ENCODE measurements around the gene SGPP1. TPM values are rescaled to one million over a fixed set of nuclear protein-coding genes. Genes with fewer than 3 reads are reported as not detected.
"Not testable (repeated sequence)": the region's sequence is repeated elsewhere in the genome, so short reads cannot be mapped to it uniquely, and the experiment has no call there.

The SGPP1 gene
- total RNA-seq, 2 experiments from 2014 or later = 10.1 to 10.6 TPM

DNA sequence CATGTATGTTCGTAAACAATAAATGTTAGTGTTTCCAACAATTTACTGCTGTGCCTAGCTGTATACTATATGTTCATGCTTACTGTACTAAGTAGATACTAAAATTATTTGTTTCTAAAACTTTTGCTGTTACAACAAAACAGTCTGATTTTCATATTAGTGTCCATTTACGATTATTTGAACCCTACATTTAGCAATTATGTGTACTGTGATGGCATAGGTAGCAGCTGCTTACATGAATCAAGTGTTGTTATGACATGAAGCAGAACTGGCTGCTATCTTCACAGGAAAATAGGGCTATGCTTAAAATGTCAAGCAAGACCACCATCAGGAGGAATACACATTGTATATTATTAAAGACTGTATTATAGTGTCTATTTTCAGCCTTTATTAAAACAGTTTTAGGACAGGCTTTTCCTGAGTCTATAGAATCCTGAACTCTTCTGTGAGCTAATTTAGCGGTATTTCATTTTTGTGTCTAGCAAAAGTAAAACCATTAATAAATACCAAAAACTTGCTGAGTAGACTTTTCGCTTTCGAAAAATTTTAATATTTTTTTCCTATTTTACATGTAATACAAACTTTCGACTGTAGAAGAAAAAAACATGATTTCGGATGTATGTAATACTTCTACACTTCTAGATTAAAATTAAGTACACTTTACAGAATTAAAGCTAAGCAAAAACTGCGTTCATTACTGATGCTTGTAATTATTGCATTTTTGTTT is 85.0 kb downstream of the SGPP1 start:
- CTCF ChIA-PET = interaction anchor here (0.6 to 4.4 kb wide), 5 partner anchors 9 to 127 kb away, joined by 3 to 20 read pairs (median 6); no protein-coding TSS in a partner anchor
- Mint-ChIP-seq H3K4me1 (ENCODE audit: low read depth) (peaks cover 46% of the 10 kb centered on the region), H3K27me3 (ENCODE audit: low read depth) (no peaks in the 10 kb centered on the region), H3K27ac (peak overlapping the region; percentile 91), H3K9me3 (no peaks in the 10 kb centered on the region), H3K36me3 (ENCODE audit: low read depth) (peaks cover 15% of the 10 kb centered on the region), H3K4me3 (peak overlapping the region; percentile 76)
- no peak for DNase-seq
- intact Hi-C loops (cut with micrococcal nuclease) = loop anchor here (1.0 to 10.0 kb wide), 8 partner anchors 7 to 1462 kb away; partner anchors contain the start of genes MAX, SGPP1, SYNE2 and ZBTB25

DNA sequence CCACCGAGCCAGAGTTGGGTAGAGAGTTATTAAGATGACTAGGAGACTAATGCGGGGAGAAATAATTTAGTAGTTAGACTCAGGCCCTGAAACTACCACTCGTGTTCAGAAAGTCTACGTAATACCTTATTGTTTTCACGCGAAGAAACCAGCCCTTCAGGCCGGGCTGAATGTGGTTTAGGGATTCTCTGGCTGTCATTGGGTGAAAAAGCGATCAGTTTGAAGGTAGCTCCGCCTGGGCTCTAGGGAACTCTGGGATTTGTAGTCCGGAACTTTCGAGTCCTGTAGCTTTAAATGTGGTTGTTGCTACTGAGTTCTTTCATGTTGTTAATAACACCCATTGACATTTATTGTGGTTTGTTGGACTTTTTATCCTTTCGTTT is 85.6 kb downstream of the SGPP1 start:
- DNase-seq = peak; percentile 88
- H3K9me3 Mint-ChIP-seq = no peaks in the 10 kb centered on the region
- peak overlapping the region; percentile 91 for H3K27ac Mint-ChIP-seq
- peaks cover 46% of the 10 kb centered on the region for H3K4me1 Mint-ChIP-seq (ENCODE audit: low read depth)
- H3K27me3 Mint-ChIP-seq (ENCODE audit: low read depth) = no peaks in the 10 kb centered on the region
- intact Hi-C loops (cut with micrococcal nuclease) = loop anchor here (1.0 to 10.0 kb wide), 8 partner anchors 8 to 1463 kb away; partner anchors contain the start of genes MAX, SGPP1, SYNE2 and ZBTB25
- H3K36me3 Mint-ChIP-seq (ENCODE audit: low read depth) = peaks cover 19% of the 10 kb centered on the region
- peak overlapping the region; percentile 76 for H3K4me3 Mint-ChIP-seq
- CTCF ChIA-PET = interaction anchor here (0.6 to 4.4 kb wide), 7 partner anchors 9 to 441 kb away, joined by 3 to 20 read pairs (median 3); no protein-coding TSS in a partner anchor

DNA sequence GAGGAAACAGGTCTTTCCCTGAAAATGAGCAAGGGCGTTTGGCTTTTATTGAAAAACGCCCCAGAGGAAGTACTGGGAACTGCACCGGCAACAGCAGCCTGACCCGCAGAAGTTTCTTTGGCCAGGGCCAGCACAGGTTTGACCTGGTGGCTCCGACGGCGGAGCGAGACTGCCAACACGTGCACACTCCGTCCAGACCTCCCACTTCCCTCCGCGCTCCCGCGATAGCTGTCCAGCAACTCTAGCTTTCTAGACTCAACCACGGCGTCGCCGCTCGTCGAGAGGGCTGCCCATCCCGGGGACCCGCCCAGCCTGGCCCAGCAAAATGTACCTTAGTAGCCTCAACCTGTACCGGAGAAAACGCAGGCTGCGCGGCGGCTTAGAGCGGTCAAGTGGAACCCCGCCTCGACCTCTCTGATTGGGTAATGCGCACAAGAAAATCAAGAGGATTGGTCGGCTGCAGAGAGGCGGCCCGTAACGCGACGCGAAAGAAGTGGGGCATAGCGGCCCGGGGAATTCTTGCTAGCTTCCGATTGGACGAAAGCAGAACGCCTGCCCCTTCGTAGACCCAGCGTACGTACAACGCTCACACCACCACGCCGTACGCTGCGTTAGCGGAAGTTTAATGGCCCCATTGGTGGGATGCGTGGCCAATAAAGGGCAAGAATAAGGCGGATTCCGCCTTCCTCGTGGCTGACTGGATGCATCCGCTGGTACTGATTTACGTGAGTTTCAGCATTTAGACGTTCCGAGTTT is 86.2 kb downstream of the SGPP1 start, which contains the start of gene WDR89:
Gene WDR89 (minus strand): TSS at position 399 of the 756 bp plus-strand sequence. CDS start 41,929 bp downstream, outside the sequence.
- peak within 1 kb of the TSS; percentile 76 for H3K4me3 Mint-ChIP-seq
- CTCF ChIA-PET = interaction anchor here (0.5 to 4.4 kb wide), 8 partner anchors 10 to 866 kb away, joined by 3 to 20 read pairs (median 3); no protein-coding TSS in a partner anchor
- H3K4me1 Mint-ChIP-seq (ENCODE audit: low read depth) = peaks cover 48% of the 10 kb centered on the region
- no peaks in the 10 kb centered on the region for H3K27me3 Mint-ChIP-seq (ENCODE audit: low read depth)
- peaks cover 24% of the 10 kb centered on the region for H3K36me3 Mint-ChIP-seq (ENCODE audit: low read depth)
- H3K9me3 Mint-ChIP-seq = peaks cover 4% of the 10 kb centered on the region
- peak within 1 kb of the TSS; percentile 91 for H3K27ac Mint-ChIP-seq
- DNase-seq = peak; percentile 98
- intact Hi-C loops (cut with micrococcal nuclease) = loop anchor here (1.0 to 10.0 kb wide), 11 partner anchors 9 to 1463 kb away; partner anchors contain the start of genes MAX, MTHFD1, PPP2R5E and SGPP1

DNA sequence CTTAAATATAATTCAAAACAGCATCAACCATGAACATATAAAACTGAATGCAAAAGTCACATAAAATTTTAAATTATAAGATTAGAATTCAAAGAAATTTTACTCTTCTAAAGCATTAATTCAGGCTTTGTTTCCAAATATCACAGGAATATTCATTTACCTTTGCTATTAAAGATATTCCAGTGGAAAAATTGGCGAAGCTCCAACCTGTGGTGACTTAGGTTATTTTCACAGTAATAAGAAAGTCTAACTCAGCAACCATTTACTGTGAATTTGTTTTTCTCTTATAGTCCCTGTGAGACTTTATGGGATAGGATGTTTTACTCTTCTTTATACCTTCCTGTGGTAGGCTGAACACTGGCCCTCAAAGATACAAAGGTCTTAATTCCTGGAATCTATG is 89.4 kb downstream of the SGPP1 start:
- H3K36me3 Mint-ChIP-seq (ENCODE audit: low read depth) = peaks cover 44% of the 10 kb centered on the region
- DNase-seq = no peak
- H3K27ac Mint-ChIP-seq = peak overlapping the region; percentile 7
- intact Hi-C loops (cut with micrococcal nuclease) = no loop called here
- H3K9me3 Mint-ChIP-seq = peaks cover 21% of the 10 kb centered on the region
- H3K4me3 Mint-ChIP-seq = no peak overlapping the region
- H3K4me1 Mint-ChIP-seq (ENCODE audit: low read depth) = peaks cover 63% of the 10 kb centered on the region
- CTCF ChIA-PET = interaction anchor here (1.1 kb wide), 1 partner anchor 12 kb away, joined by 3 read pairs; no protein-coding TSS in a partner anchor
- H3K27me3 Mint-ChIP-seq (ENCODE audit: low read depth) = no peaks in the 10 kb centered on the region

DNA sequence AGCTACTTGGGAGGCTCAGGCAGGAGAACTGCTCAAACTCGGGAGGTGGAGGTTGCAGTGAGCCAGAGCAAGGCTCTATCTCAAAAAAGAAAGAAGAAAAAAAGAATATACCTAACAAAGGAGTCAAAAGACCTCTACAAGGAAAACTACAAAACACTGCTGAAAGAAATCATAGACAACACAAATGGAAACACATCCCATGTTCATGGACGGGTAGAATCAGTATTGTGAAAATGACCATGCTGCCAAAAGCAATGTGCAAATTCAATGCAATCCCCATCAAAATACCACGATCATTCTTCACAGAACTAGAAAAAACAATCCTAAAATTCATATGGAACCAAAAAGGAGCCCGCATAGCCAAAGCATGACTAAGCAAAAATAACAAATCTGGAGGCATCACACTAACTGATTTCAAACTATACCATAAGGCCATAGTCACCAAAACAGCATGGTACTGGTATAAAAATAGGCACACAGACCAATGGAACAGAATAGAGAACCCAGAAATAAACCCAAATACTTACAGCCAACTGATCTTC is 91.7 kb downstream of the SGPP1 start:
- Mint-ChIP-seq H3K4me1 (ENCODE audit: low read depth) (peaks cover 70% of the 10 kb centered on the region), H3K36me3 (ENCODE audit: low read depth) (peaks cover 44% of the 10 kb centered on the region), H3K9me3 (peaks cover 21% of the 10 kb centered on the region), H3K27ac (peak overlapping the region; percentile 39)
- H3K27me3 Mint-ChIP-seq (ENCODE audit: low read depth); H3K4me3 Mint-ChIP-seq; DNase-seq; intact Hi-C loops (cut with micrococcal nuclease): not testable (repeated sequence)
- CTCF ChIA-PET = interaction anchor here (1.1 kb wide), 1 partner anchor 247 kb away, joined by 3 read pairs; no protein-coding TSS in a partner anchor

Other genes starting within 250 kb of the SGPP1 start
- gene PPP2R5E, start 184.7 kb downstream of the SGPP1 start, total RNA-seq = 10 to 100 TPM; 30.0 to 32.5 TPM
- 10 to 100 TPM; 26.7 to 27.7 TPM for gene WDR89, start 86.2 kb downstream of the SGPP1 start, total RNA-seq
- gene SYNE2, start 124.9 kb upstream of the SGPP1 start, total RNA-seq = 10 to 100 TPM; 22.1 to 22.3 TPM